ENCODE data around the gene MYO9B.
"Not testable (repeated sequence)": the region's sequence is repeated elsewhere in the genome, so short reads cannot be mapped to it uniquely, and the experiment has no call there.

MYO9B gene

GRCh38 chr19:17138052-17138846 is 62.7 kb downstream of the MYO9B start:
- H3K27me3 ChIP-seq (ENCODE audit: insufficient read depth, low read length); H3K9me3 ChIP-seq (ENCODE audit: insufficient read depth, low read depth, low read length); H3K9ac ChIP-seq (ENCODE audit: low read depth, low read length); H3K4me3 ChIP-seq (ENCODE audit: low read length); H3K36me3 ChIP-seq (ENCODE audit: insufficient read depth, low read depth, low read length); H3K27ac ChIP-seq (ENCODE audit: low read length): not testable (repeated sequence)
- peaks cover 11% of the 10 kb centered on the region; the same call in 1 of the 2 replicates for H3K4me1 ChIP-seq (ENCODE audit: insufficient read depth, low read length)

DNA sequence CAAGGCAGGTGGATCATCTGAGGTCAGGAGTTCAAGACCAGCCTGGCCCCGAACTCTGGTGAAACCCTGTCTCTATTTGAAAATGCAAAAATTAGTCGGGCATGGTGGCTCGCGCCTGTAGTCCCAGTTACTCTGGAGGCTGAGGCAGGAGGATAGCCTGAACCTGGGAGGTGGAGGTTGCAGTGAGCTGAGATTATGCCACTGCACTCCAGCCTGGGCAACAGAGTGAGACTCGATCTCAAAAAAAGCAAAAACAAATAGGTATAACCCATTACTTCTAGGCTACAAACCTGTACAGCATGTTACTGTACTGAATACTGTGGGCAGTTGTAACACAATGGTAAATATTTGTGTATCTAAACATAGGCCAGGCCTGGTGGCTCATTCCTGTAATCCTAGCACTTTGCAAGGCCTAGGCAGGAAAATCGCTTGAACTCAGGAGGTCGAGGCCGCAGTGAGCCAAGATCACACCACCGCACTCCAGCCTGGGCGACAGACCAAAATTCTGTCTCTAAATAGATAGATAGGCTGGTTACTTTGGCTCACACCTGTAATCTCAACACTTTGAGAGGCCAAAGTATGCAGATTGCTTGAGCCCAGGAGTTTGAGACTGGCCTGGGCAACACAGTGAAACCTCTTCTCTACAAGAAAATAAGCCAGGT is 63.5 kb downstream of the MYO9B start:
- Histone ChIP-seq H3K9ac (ENCODE audit: low read depth, low read length) (no peak overlapping the region), H3K27ac (ENCODE audit: low read length) (no peak overlapping the region), H3K36me3 (ENCODE audit: insufficient read depth, low read depth, low read length) (0 out of 2 replicates have a peak, but pooled peaks cover 5% of the 10 kb centered on the region)

GRCh38 chr19:17144771-17145170 is 69.2 kb downstream of the MYO9B start:
- not testable (repeated sequence) for H3K9me3 ChIP-seq (ENCODE audit: insufficient read depth, low read depth, low read length); H3K27me3 ChIP-seq (ENCODE audit: insufficient read depth, low read length); H3K27ac ChIP-seq (ENCODE audit: low read length); H3K4me1 ChIP-seq (ENCODE audit: insufficient read depth, low read length); H3K9ac ChIP-seq (ENCODE audit: low read depth, low read length); H3K4me3 ChIP-seq (ENCODE audit: low read length)
- H3K36me3 ChIP-seq (ENCODE audit: insufficient read depth, low read depth, low read length), result peaks cover 27% of the 10 kb centered on the region

More for the DNA sequence above, 63.5 kb downstream of the MYO9B start:
- Histone ChIP-seq H3K4me1 (ENCODE audit: insufficient read depth, low read length) (peaks cover 11% of the 10 kb centered on the region; the same call in 1 of the 2 replicates), H3K9me3 (ENCODE audit: insufficient read depth, low read depth, low read length) (no peaks in the 10 kb centered on the region), H3K4me3 (ENCODE audit: low read length) (no peak overlapping the region), H3K27me3 (ENCODE audit: insufficient read depth, low read length) (no peaks in the 10 kb centered on the region)

- Histone ChIP-seq H3K4me1 (ENCODE audit: insufficient read depth, low read length) (no peaks in the 10 kb centered on the region), H3K4me3 (ENCODE audit: low read length) (no peak overlapping the region), H3K9me3 (ENCODE audit: insufficient read depth, low read depth, low read length) (no peaks in the 10 kb centered on the region), H3K27me3 (ENCODE audit: insufficient read depth, low read length) (no peaks in the 10 kb centered on the region), H3K9ac (ENCODE audit: low read depth, low read length) (no peak overlapping the region), H3K27ac (ENCODE audit: low read length) (no peak overlapping the region), H3K36me3 (ENCODE audit: insufficient read depth, low read depth, low read length) (peaks cover 27% of the 10 kb centered on the region)
These were observed 70.2 kb downstream of the MYO9B start for GRCh38 chr19:17145546-17146497.

GRCh38 chr19:17148130-17148529 is 72.6 kb downstream of the MYO9B start:
- Histone ChIP-seq H3K4me3 (ENCODE audit: low read length) (no peak overlapping the region), H3K9me3 (ENCODE audit: insufficient read depth, low read depth, low read length) (no peaks in the 10 kb centered on the region), H3K36me3 (ENCODE audit: insufficient read depth, low read depth, low read length) (peaks cover 36% of the 10 kb centered on the region), H3K27ac (ENCODE audit: low read length) (no peak overlapping the region), H3K27me3 (ENCODE audit: insufficient read depth, low read length) (no peaks in the 10 kb centered on the region), H3K9ac (ENCODE audit: low read depth, low read length) (no peak overlapping the region), H3K4me1 (ENCODE audit: insufficient read depth, low read length) (no peaks in the 10 kb centered on the region)

DNA sequence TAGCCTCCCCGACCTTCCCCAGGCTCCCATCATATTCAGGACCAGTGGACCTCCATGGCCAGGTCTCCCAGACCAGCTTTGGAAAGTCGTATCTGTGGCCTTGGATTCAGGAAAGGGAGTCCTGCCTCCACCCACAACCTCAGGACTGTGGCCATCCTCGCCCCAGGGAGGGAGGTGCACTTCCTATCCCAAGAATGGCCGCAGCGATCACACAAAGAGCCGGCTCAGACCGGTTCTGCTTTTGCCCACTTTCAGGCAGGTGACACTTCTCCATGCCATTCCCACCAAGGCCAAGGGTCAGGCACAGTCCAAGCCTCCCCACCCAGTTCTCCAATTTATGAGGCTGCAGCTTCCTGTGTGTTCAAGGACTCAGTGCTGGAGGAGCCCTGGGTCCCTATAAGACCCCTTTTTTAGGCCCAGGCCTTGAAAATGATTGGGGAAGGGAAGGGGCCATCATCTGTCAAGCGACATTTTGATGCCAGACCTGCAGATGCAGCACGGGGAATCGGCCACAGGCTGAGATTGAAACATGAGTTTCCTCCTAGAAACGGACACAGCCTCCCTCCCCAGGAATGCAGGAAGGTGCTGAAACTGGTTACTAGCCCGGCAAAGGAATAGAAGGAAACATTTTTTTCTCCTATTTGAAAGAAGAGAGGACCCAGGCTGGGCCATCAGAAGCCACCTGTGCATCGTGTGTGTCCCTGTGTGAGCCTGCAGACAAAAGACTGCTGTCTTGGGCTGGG is 74.0 kb downstream of the MYO9B start:
- Histone ChIP-seq H3K9me3 (ENCODE audit: insufficient read depth, low read depth, low read length) (no peaks in the 10 kb centered on the region), H3K4me3 (ENCODE audit: low read length) (no peak overlapping the region), H3K27me3 (ENCODE audit: insufficient read depth, low read length) (no peaks in the 10 kb centered on the region), H3K4me1 (ENCODE audit: insufficient read depth, low read length) (no peaks in the 10 kb centered on the region), H3K27ac (ENCODE audit: low read length) (no peak overlapping the region), H3K9ac (ENCODE audit: low read depth, low read length) (no peak overlapping the region), H3K36me3 (ENCODE audit: insufficient read depth, low read depth, low read length) (peaks cover 48% of the 10 kb centered on the region)

DNA sequence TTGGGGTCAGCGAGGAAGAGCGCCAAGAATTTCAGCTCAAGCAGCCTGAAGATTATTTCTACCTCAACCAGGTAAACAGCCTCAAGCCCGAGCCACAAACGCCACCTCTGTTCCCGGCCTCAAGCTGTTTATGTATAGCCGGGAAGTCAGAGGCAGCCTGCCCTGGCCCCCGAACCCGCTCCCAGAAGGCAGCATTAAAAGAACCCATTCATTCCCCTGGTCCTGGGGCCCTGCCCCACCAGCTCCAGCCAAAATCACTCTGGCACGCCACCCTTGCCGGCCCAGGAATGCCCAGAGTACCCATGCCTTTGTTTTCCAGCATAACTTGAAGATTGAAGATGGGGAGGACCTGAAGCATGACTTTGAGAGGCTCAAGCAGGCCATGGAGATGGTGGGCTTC is 78.4 kb downstream of the MYO9B start:
- no peak overlapping the region for H3K4me3 ChIP-seq (ENCODE audit: low read length)
- no peak overlapping the region for H3K27ac ChIP-seq (ENCODE audit: low read length)
- H3K27me3 ChIP-seq (ENCODE audit: insufficient read depth, low read length), result no peaks in the 10 kb centered on the region
- no peaks in the 10 kb centered on the region for H3K4me1 ChIP-seq (ENCODE audit: insufficient read depth, low read length)
- H3K9me3 ChIP-seq (ENCODE audit: insufficient read depth, low read depth, low read length), result no peaks in the 10 kb centered on the region
- peaks cover 60% of the 10 kb centered on the region for H3K36me3 ChIP-seq (ENCODE audit: insufficient read depth, low read depth, low read length)
- H3K9ac ChIP-seq (ENCODE audit: low read depth, low read length), result no peak overlapping the region

- Histone ChIP-seq H3K36me3 (ENCODE audit: insufficient read depth, low read depth, low read length) (peaks cover 60% of the 10 kb centered on the region), H3K9ac (ENCODE audit: low read depth, low read length) (no peak overlapping the region), H3K27me3 (ENCODE audit: insufficient read depth, low read length) (no peaks in the 10 kb centered on the region), H3K27ac (ENCODE audit: low read length) (no peak overlapping the region), H3K4me1 (ENCODE audit: insufficient read depth, low read length) (peaks cover 10% of the 10 kb centered on the region), H3K9me3 (ENCODE audit: insufficient read depth, low read depth, low read length) (no peaks in the 10 kb centered on the region), H3K4me3 (ENCODE audit: low read length) (no peak overlapping the region)
These were observed 79.7 kb downstream of the MYO9B start for GRCh38 chr19:17155251-17155650.

- peaks cover 57% of the 10 kb centered on the region for H3K36me3 ChIP-seq (ENCODE audit: insufficient read depth, low read depth, low read length)
- H3K4me3 ChIP-seq (ENCODE audit: low read length), result no peak overlapping the region
- H3K4me1 ChIP-seq (ENCODE audit: insufficient read depth, low read length), result peaks cover 11% of the 10 kb centered on the region
- no peaks in the 10 kb centered on the region for H3K27me3 ChIP-seq (ENCODE audit: insufficient read depth, low read length)
- no peak overlapping the region for H3K27ac ChIP-seq (ENCODE audit: low read length)
- H3K9me3 ChIP-seq (ENCODE audit: insufficient read depth, low read depth, low read length), result no peaks in the 10 kb centered on the region
- no peak overlapping the region for H3K9ac ChIP-seq (ENCODE audit: low read depth, low read length)
These were observed 80.8 kb downstream of the MYO9B start for GRCh38 chr19:17156296-17156946.

DNA sequence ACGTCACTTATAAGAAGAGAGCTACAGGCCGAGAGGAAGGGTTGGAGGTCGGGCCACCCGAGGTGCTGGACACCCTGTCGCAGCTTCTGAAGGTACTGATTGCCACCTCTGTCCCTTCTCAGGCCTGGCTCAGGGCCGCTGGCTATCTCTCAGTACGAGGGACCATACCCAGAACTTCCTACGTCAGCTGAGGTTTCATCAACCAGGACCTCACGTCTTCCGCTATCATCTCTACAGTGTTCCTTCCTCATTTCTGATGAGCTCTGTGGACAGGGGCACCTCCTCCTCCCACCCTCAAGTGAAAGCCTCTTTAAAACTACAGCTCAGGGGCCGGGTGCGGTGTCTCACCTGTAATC is 81.3 kb downstream of the MYO9B start:
- H3K27me3 ChIP-seq (ENCODE audit: insufficient read depth, low read length), result no peaks in the 10 kb centered on the region
- H3K9me3 ChIP-seq (ENCODE audit: insufficient read depth, low read depth, low read length), result no peaks in the 10 kb centered on the region
- H3K9ac ChIP-seq (ENCODE audit: low read depth, low read length), result no peak overlapping the region
- H3K4me3 ChIP-seq (ENCODE audit: low read length), result no peak overlapping the region
- H3K36me3 ChIP-seq (ENCODE audit: insufficient read depth, low read depth, low read length), result peaks cover 54% of the 10 kb centered on the region
- peaks cover 11% of the 10 kb centered on the region for H3K4me1 ChIP-seq (ENCODE audit: insufficient read depth, low read length)
- H3K27ac ChIP-seq (ENCODE audit: low read length), result no peak overlapping the region

GRCh38 chr19:17158584-17158983 is 83.0 kb downstream of the MYO9B start:
- Histone ChIP-seq H3K27me3 (ENCODE audit: insufficient read depth, low read length) (no peaks in the 10 kb centered on the region), H3K9me3 (ENCODE audit: insufficient read depth, low read depth, low read length) (peaks cover 4% of the 10 kb centered on the region; the same call in 1 of the 2 replicates), H3K9ac (ENCODE audit: low read depth, low read length) (no peak overlapping the region), H3K36me3 (ENCODE audit: insufficient read depth, low read depth, low read length) (peaks cover 60% of the 10 kb centered on the region), H3K4me1 (ENCODE audit: insufficient read depth, low read length) (peaks cover 11% of the 10 kb centered on the region), H3K4me3 (ENCODE audit: low read length) (no peak overlapping the region), H3K27ac (ENCODE audit: low read length) (no peak overlapping the region)

Measured in iPS-20b (cell line).